ENCODE measurements around the gene NAT14. TPM values are rescaled to one million over a fixed set of nuclear protein-coding genes. Genes with fewer than 3 reads are reported as not detected.

Gene NAT14
- total RNA-seq, 1 experiment from 2014 or later = 93.1 TPM

- intact Hi-C loops (cut with micrococcal nuclease; ENCODE audit: unreplicated experiment) = no loop called here
- no peak for DNase-seq (ENCODE audit: low read depth, low spot score)
- no peak overlapping the region for H3K27ac ChIP-seq (ENCODE audit: low read length)
- no peaks in the 10 kb centered on the region for H3K9me3 ChIP-seq (ENCODE audit: control insufficient read depth, insufficient read depth, low read depth, low read length)
- in situ Hi-C loops (cut with HindIII; ENCODE audit: low pct_unique_long_range_greater_than_20kb, low sequenced_read_pairs) = no loop called here
- H3K4me1 ChIP-seq (ENCODE audit: control insufficient read depth, insufficient read depth, low read length) = peaks cover 3% of the 10 kb centered on the region
- H3K4me3 ChIP-seq (ENCODE audit: low read depth in 2 of 2, low read length in 2 of 2) = no peak overlapping the region
- peak; percentile 52 for ATAC-seq
- POLR2A ChIA-PET = no interaction called here
- peaks cover 6% of the 10 kb centered on the region for H3K27me3 ChIP-seq (ENCODE audit: control insufficient read depth, insufficient read depth, low read length)
- CTCF ChIA-PET = no interaction called here
- no TSS peak for BruUV-seq (replicated peaks)
- H3K36me3 ChIP-seq (ENCODE audit: control insufficient read depth, insufficient read depth, low read length) = 0 out of 2 replicates have a peak, but pooled peaks cover 3% of the 10 kb centered on the region
- no peak for TF ChIP-seq TCF7L2 (IDR thresholded peaks at IDR 0.05; ENCODE audit: low read depth, low read length)
- no peak for TF ChIP-seq SIN3A (IDR thresholded peaks at IDR 0.05; ENCODE audit: borderline replicate concordance, insufficient read depth, low read depth, low read length)
- TF ChIP-seq REST (IDR thresholded peaks at IDR 0.05; ENCODE audit: insufficient read depth in 1 of 2, low read depth in 2 of 2, low read length in 1 of 2) = no peak
- TF ChIP-seq CTCF (IDR thresholded peaks at IDR 0.05) = peak; percentile 97
- TF ChIP-seq POLR2AphosphoS5 (IDR thresholded peaks at IDR 0.05; ENCODE audit: low read depth, low read length) = no peak
These were observed 30.2 kb upstream of the NAT14 start for GRCh38 chr19:55454787-55455243.

GRCh38 chr19:55455576-55456235, 29.3 kb upstream of the NAT14 start:
- Histone ChIP-seq H3K9me3 (ENCODE audit: control insufficient read depth, insufficient read depth, low read depth, low read length) (no peaks in the 10 kb centered on the region), H3K4me1 (ENCODE audit: control insufficient read depth, insufficient read depth, low read length) (peaks cover 10% of the 10 kb centered on the region), H3K27ac (ENCODE audit: low read length) (no peak overlapping the region), H3K36me3 (ENCODE audit: control insufficient read depth, insufficient read depth, low read length) (0 out of 2 replicates have a peak, but pooled peaks cover 3% of the 10 kb centered on the region), H3K4me3 (ENCODE audit: low read depth in 2 of 2, low read length in 2 of 2) (no peak overlapping the region), H3K27me3 (ENCODE audit: control insufficient read depth, insufficient read depth, low read length) (peaks cover 3% of the 10 kb centered on the region)
- in situ Hi-C loops (cut with HindIII; ENCODE audit: low pct_unique_long_range_greater_than_20kb, low sequenced_read_pairs) (no loop called here), intact Hi-C loops (cut with micrococcal nuclease; ENCODE audit: unreplicated experiment) (no loop called here)
- DNase-seq (ENCODE audit: low read depth, low spot score) (no peak), ATAC-seq (no peak)
- no TSS peak for BruUV-seq (replicated peaks)
- CTCF ChIA-PET = no interaction called here
- POLR2A ChIA-PET = interaction anchor here (0.7 kb wide), 1 partner anchor 171 kb away, joined by 7 read pairs; no protein-coding TSS in a partner anchor
- TF ChIP-seq CTCF (IDR thresholded peaks at IDR 0.05) = no peak
- TF ChIP-seq SIN3A (IDR thresholded peaks at IDR 0.05; ENCODE audit: borderline replicate concordance, insufficient read depth, low read depth, low read length) = no peak
- TF ChIP-seq POLR2AphosphoS5 (IDR thresholded peaks at IDR 0.05; ENCODE audit: low read depth, low read length) = no peak
- no peak for TF ChIP-seq REST (IDR thresholded peaks at IDR 0.05; ENCODE audit: insufficient read depth in 1 of 2, low read depth in 2 of 2, low read length in 1 of 2)
- TF ChIP-seq TCF7L2 (IDR thresholded peaks at IDR 0.05; ENCODE audit: low read depth, low read length) = no peak

Measured in Panc1 (cell line).